IMR-90 (cell line): ENCODE measurements around the gene TOM1. TPM values are rescaled to one million over a fixed set of nuclear protein-coding genes. Genes with fewer than 3 reads are reported as not detected.

Experiments used
- ATAC-seq: fragments of 200-7000 bp; cut with Tn5 transposase; 2 replicates; pipeline ENCODE4 v1.9.1; 2020; ENCODE audit warnings: low read depth, mild to moderate bottlenecking, moderate library complexity
- BruUV-seq: library from RNA; stranded (reverse); fragments of 400-500 nt; replicated peaks from 2 replicates; lab custom pipeline; 2021; lab: Mats Ljungman, UMichigan
- CTCF ChIA-PET: fragments of 300-600 bp; formaldehyde crosslinking; extraction: SDS; loops from one replicate; lab custom pipeline; 2021; ENCODE audit warnings: antibody characterized with exemption; lab: Yijun Ruan, JAX
- POLR2A ChIA-PET: fragments of 300-600 bp; sonication (Branson Sonifier 250); formaldehyde crosslinking; loops from one replicate; lab custom pipeline; 2022; ENCODE audit warnings: antibody characterized with exemption; ENCODE audit not compliant: unreplicated experiment; lab: Charles Lee
- DNase-seq: peaks from one replicate; pipeline ENCODE4 v3.0.0; 2013
- H2AFZ ChIP-seq: replicated peaks from 2 replicates; pipeline ENCODE3; 2013; ENCODE audit warnings: low read length, mild to moderate bottlenecking; ENCODE audit not compliant: poor library complexity
- H2AK5ac ChIP-seq: 2 replicates; pipeline ENCODE4 v1.6.1; 2013; ENCODE audit warnings: low read depth, low read length, inconsistent platforms
- H2AK9ac ChIP-seq: replicated peaks from 2 replicates; pipeline ENCODE3; 2013; ENCODE audit warnings: mild to moderate bottlenecking, low read depth, low read length, moderate library complexity; ENCODE audit not compliant: poor library complexity
- H2BK120ac ChIP-seq: 2 replicates; pipeline ENCODE4 v1.6.1; 2013; ENCODE audit warnings: low read depth, low read length, inconsistent platforms
- H2BK15ac ChIP-seq: 3 replicates; pipeline ENCODE4 v1.6.1; 2013; ENCODE audit warnings: low read depth, low read length, inconsistent platforms
- H2BK20ac ChIP-seq: 2 replicates; pipeline ENCODE4 v1.6.1; 2013; ENCODE audit warnings: low read depth, mild to moderate bottlenecking, inconsistent platforms, low read length, moderate library complexity
- H2BK5ac ChIP-seq: 2 replicates; pipeline ENCODE4 v1.6.1; 2013; ENCODE audit warnings: mild to moderate bottlenecking, low read depth, low read length, inconsistent platforms; ENCODE audit not compliant: poor library complexity, severe bottlenecking
- H3K14ac ChIP-seq: replicated peaks from 2 replicates; pipeline ENCODE4 v1.6.1; 2013; ENCODE audit warnings: low read depth, low read length, inconsistent platforms
- H3K18ac ChIP-seq: 2 replicates; pipeline ENCODE4 v1.6.1; 2013; ENCODE audit warnings: low read depth, low read length, control low read depth
- H3K23ac ChIP-seq: 2 replicates; pipeline ENCODE4 v1.6.1; 2013; ENCODE audit warnings: low read depth, low read length, inconsistent platforms
- H3K27ac ChIP-seq: 2 replicates; pipeline ENCODE4 v1.5.1; 2013; ENCODE audit warnings: mild to moderate bottlenecking, control low read depth, low read length; ENCODE audit not compliant: insufficient read depth
- H3K27me3 ChIP-seq: 2 replicates; pipeline ENCODE4 v1.6.1; 2013; ENCODE audit warnings: low read length; ENCODE audit not compliant: control insufficient read depth, insufficient read depth
- H3K36me3 ChIP-seq: 2 replicates; pipeline ENCODE4 v1.6.1; 2013; ENCODE audit warnings: low read length, mixed read lengths; ENCODE audit not compliant: control insufficient read depth, insufficient read depth
- H3K4ac ChIP-seq: 2 replicates; pipeline ENCODE4 v1.6.1; 2013; ENCODE audit warnings: low read depth, low read length, inconsistent platforms
- H3K4me1 ChIP-seq: 2 replicates; pipeline ENCODE4 v1.6.1; 2013; ENCODE audit warnings: low read length, mixed read lengths; ENCODE audit not compliant: control insufficient read depth, insufficient read depth
- H3K4me2 ChIP-seq: 2 replicates; pipeline ENCODE4 v1.6.1; 2013; ENCODE audit warnings: low read depth, mild to moderate bottlenecking, control low read depth, low read length, moderate library complexity
- H3K4me3 ChIP-seq: 2 replicates; pipeline ENCODE4 v1.5.1; 2013; ENCODE audit warnings: low read depth, mild to moderate bottlenecking, control low read depth, low read length, moderate library complexity; ENCODE audit not compliant: insufficient read depth
- H3K56ac ChIP-seq: 2 replicates; pipeline ENCODE4 v1.6.1; 2013; ENCODE audit warnings: low read length, inconsistent platforms; ENCODE audit not compliant: insufficient read depth; ENCODE audit errors: extremely low read depth
- H3K79me1 ChIP-seq, 2 experiments: 2 replicates each; pipeline ENCODE4 v1.6.1; 2013; ENCODE audit warnings: low read length in 2 of 2, inconsistent platforms in 1 of 2, low read depth in 1 of 2
- H3K9ac ChIP-seq: 2 replicates; pipeline ENCODE4 v1.6.1; 2013; ENCODE audit warnings: low read depth, low read length, control low read depth
- H3K9me1 ChIP-seq: 2 replicates; pipeline ENCODE4 v1.6.1; 2013; ENCODE audit warnings: low read length, inconsistent platforms; ENCODE audit not compliant: insufficient read depth
- H3K9me3 ChIP-seq: 2 replicates; pipeline ENCODE4 v1.6.1; 2013; ENCODE audit warnings: low read length; ENCODE audit not compliant: control insufficient read depth, insufficient read depth
- H4K20me1 ChIP-seq: 2 replicates; pipeline ENCODE4 v1.6.1; 2013; ENCODE audit warnings: low read length, inconsistent platforms; ENCODE audit not compliant: insufficient read depth
- H4K5ac ChIP-seq: 2 replicates; pipeline ENCODE4 v1.6.1; 2013; ENCODE audit warnings: mild to moderate bottlenecking, low read depth, low read length, control low read depth
- H4K8ac ChIP-seq, 2 experiments: 2 replicates each; pipeline ENCODE4 v1.6.1; 2013; ENCODE audit warnings: low read depth in 2 of 2, low read length in 2 of 2, control low read depth in 1 of 2, inconsistent platforms in 1 of 2
- H4K91ac ChIP-seq: 2 replicates; pipeline ENCODE4 v1.6.1; 2013; ENCODE audit warnings: low read depth, low read length, inconsistent platforms; ENCODE audit not compliant: insufficient read depth
- CHD1 ChIP-seq: IDR thresholded peaks from 2 replicates; pipeline ENCODE4 v1.6.1; 2012; ENCODE audit warnings: low read depth, low read length, improper control_type of control experiment
- WGBS, 2 experiments: methylation state at CpG; one replicate each; pipeline versions ENCODE4 v1.1.5 to v1.1.7; 2013; ENCODE audit warnings: missing lambda C conversion rate in 2 of 2; ENCODE audit not compliant: insufficient read length in 1 of 2; ENCODE audit errors: extremely low coverage in 2 of 2; 5-methylcytosine and 5-hydroxymethylcytosine counted together
- dilution Hi-C: fragments of 300-500 bp; cut with HindIII; formaldehyde crosslinking; loops from one replicate; pipeline ENCODE4 v1.14.3; 2018; ENCODE audit warnings: low sequenced_read_pairs; ENCODE audit not compliant: unreplicated experiment
- in situ Hi-C: fragments of 300-500 bp; cut with MboI; formaldehyde crosslinking; loops from 3 replicates; pipeline ENCODE4 v1.14.3; 2019; ENCODE audit warnings: low sequenced_read_pairs, inconsistent platforms, mixed read lengths
- intact Hi-C: fragments of 100-400 bp; cut with micrococcal nuclease; formaldehyde crosslinking; loops from 2 replicates; pipeline ENCODE4 v1.10.0; 2022
- polyA plus RNA-seq, 3 experiments: library from polyadenylated mRNA; depleted of rRNA; stranded (reverse); fragments of >200 nt; gene quantifications; 2 replicates each; pipeline ENCODE4 v1.2.3, GENCODE V29; 2012; ENCODE audit warnings: low replicate concordance in 1 of 3
- total RNA-seq: library from RNA; depleted of rRNA; stranded (reverse); fragments of >200 nt; gene quantifications from 2 replicates; pipeline ENCODE4 v1.2.3, GENCODE V29; 2012

Gene TOM1
- total and polyA plus RNA-seq, 2 of the 4 experiments (the other 2 are of a cell fraction), result 38.0 to 46.4 TPM

DNA sequence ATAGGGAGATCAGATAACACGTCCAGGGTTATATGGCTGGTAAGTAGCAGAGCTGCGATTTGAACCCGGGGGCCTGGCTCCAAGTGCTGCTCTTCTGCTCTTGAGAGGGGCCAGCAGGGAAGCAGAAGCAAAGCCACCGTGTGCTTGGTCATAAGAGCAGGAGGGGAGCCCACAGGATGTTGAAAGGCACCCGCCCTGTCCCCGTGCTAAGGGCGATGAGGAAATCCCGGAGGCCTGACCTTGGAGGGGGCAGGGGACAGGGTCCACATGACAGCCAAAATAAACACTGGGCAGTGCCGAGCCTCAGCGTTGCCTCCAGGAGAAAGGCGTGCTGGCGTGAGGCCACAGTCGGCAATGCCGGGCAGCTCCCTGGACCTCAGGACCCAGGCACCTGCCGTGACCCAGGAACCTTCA is 28.8 kb downstream of the TOM1 start:
- WGBS, 2 experiments, result 73% methylated on average over 6 of the region's 15 CpGs; no CpG with 5 or more reads in 1 of the 2 experiments
- Histone ChIP-seq H2AK9ac (peak overlapping the region; percentile 23), H2BK5ac (no peak overlapping the region), H3K9ac (no peak overlapping the region), H3K9me3 (no peaks in the 10 kb centered on the region), H4K5ac (no peak overlapping the region), H2BK15ac (no peak overlapping the region), H3K4ac (no peak overlapping the region), H2BK120ac (no peak overlapping the region), H3K9me1 (peaks cover 10% of the 10 kb centered on the region), H2AFZ (no peak overlapping the region), H4K91ac (no peak overlapping the region), H3K4me3 (no peak overlapping the region), H2BK20ac (no peak overlapping the region), H4K8ac (no peak overlapping the region), H3K79me1 (no peaks in the 10 kb centered on the region), H4K20me1 (no peaks in the 10 kb centered on the region), H3K14ac (no peak overlapping the region), H3K27ac (no peak overlapping the region), H3K27me3 (no peaks in the 10 kb centered on the region), H3K56ac (no peak overlapping the region), H3K23ac (no peak overlapping the region), H3K4me1 (peaks cover 4% of the 10 kb centered on the region), H3K18ac (no peak overlapping the region), H3K4me2 (no peak overlapping the region), H3K36me3 (peaks cover 65% of the 10 kb centered on the region), H2AK5ac (no peak overlapping the region; the same call in 1 of the 2 replicates)
- dilution Hi-C loops, result no loop called here
- POLR2A ChIA-PET, result no interaction called here
- ATAC-seq (no peak), DNase-seq (no peak)
- TF ChIP-seq CHD1, result no peak
- CTCF ChIA-PET, result no interaction called here
- intact Hi-C loops, result no loop called here
- in situ Hi-C loops, result no loop called here
- BruUV-seq, result no TSS peak
